Globus pallidus (tissue), 1 donor: ENCODE data around the gene BEST3.
"Not testable (repeated sequence)": the region's sequence is repeated elsewhere in the genome, so short reads cannot be mapped to it uniquely, and the experiment has no call there.

ENCODE experiments used
- DNase-seq: peaks from one replicate; pipeline ENCODE4 v3.0.0-alpha.2; 2015; ENCODE audit warnings: low spot score

The BEST3 gene

DNA sequence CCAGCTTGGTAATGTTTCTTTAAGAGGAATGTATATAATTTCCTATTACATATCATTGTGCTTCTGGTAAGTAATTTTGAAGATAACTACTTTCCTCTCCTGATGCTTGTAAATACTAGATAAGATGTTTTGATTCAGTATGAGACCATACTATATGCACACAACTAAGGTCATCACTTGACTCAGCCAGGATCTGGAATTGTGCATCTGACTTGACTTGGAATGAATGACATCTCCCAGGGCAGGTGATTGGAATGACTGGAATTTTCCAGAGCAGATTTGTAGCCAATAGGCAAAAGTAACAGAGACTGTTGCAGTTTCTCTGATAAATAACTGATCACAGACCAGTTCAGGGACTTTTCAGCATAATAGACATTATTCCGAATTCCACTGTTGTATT is 11.1 kb downstream of the BEST3 start:
- no peak for DNase-seq

DNA sequence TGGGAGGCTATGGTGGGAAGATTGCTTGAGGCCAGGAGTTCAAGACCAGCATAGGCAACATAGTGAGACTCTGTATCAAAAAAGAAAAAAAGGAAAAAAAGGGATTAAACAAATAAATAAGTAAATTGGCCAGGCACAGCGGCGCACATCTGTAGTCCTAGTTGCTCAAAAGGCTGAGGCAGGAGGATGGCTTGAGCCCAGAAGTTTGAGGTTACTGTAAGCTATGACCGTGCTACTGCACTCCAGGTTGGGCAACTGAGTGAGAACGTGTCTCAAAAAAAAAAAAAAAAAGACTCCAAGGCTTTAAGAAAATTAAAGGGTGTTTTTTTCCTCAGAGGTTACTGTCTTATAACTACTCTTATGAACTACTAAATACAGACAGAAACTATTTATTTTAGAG is 11.7 kb downstream of the BEST3 start:
- no peak for DNase-seq

DNA sequence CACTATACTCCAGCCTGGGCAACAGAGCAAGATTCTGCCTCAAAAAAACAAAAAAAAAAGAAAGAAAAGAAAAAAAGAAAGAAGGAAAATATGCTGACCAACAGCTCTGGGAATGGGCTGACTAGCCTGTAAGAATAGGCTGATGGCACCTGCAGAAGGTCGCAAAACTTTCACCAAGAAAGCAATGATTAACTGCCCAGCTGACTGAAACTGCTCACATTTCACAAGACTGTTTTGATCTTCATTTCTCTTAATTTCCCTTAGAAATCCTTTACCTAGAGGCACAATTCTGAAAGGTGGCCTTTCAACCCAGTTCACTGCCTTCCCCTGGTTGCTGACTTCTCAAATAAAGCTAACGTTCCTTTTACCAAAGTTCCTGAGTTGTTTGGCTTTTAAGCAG is 12.4 kb downstream of the BEST3 start:
- DNase-seq, result no peak

DNA sequence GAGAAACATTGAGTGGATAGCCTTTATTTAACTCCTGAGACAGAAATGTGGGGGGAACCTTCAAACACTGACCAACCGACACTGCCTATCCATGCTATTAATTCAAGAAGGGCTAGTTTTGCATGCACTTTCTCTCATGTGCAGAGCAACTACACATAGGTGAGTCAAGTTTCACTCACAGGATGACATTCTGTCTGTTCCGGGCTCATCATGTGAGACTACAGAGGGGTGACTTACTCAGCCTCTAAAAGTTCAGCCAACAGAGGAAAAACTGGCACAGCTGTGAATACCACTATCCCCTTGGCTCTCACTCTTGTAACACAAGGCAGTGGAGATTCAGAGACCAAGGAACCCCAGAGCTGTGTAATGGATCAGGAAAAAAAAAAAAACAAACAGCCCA is 13.3 kb downstream of the BEST3 start:
- no peak for DNase-seq

DNA sequence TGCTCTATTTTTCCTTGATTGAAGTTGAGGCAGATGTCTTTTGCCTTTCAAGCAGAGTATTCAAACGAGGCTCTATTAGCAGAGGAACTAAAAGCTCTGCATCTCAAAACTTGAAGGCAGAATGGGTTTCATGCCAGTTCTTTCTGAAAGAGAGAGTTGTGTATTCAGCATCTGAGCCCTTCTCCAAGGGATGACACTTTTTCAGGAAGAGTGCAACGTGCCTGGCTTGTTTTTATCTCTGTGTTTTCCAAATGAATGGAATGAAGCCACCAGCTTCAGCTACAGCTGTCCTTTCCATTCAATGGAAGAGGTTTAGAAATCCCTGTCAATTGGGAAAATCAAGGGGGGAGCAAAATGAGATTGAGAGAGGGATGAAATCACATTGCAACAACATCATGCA is 14.6 kb downstream of the BEST3 start:
- peak; percentile 42 for DNase-seq

DNA sequence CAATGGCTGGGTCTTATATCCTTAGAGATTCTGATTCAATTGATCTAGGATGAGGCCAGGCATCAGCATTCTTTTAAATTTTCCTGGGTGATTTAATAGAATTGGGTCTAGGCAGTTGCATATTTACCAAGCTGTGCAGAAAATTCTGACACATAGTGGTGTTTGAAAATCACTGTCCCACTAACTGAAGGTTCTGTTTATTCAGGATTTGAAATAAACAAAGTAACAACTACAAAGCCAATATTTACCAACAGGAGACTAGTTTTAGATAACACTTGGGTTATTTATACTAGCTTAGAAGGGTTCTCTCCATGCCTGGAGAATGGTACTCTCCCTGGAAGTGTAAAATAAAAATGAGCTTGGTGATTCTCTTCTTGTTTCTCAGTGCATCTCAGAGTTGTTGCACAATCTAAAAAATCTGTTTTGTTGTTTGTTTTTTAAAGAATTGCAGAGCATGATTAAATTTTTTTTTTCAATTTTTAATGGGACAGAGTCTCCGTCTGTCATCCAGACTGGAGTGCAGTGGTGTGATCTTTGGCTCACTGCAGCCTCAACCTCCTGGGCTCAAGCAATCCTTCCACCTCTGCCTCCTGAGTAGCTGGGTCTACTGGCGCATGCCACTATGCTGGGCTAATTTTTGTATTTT is 16.9 kb downstream of the BEST3 start:
- DNase-seq, result no peak

DNA sequence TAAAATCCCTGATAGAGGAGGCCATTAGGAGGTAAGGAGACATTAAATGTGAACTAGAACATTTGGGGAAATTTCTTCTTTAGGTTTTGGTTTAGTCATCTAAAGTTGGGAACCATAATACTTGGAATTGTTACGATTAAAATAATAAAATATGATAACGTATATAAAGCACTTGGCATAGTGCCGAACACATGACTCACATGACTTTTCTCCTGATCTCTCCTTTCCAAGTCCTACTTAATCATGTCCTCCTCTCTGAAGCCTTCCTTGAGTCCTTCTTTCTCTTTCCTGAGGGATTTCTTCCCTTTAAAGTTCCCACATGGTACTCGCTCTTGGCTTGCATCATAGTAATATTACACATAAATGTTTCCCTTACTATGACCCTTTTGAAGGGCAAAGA is 20.0 kb downstream of the BEST3 start:
- no peak for DNase-seq

DNA sequence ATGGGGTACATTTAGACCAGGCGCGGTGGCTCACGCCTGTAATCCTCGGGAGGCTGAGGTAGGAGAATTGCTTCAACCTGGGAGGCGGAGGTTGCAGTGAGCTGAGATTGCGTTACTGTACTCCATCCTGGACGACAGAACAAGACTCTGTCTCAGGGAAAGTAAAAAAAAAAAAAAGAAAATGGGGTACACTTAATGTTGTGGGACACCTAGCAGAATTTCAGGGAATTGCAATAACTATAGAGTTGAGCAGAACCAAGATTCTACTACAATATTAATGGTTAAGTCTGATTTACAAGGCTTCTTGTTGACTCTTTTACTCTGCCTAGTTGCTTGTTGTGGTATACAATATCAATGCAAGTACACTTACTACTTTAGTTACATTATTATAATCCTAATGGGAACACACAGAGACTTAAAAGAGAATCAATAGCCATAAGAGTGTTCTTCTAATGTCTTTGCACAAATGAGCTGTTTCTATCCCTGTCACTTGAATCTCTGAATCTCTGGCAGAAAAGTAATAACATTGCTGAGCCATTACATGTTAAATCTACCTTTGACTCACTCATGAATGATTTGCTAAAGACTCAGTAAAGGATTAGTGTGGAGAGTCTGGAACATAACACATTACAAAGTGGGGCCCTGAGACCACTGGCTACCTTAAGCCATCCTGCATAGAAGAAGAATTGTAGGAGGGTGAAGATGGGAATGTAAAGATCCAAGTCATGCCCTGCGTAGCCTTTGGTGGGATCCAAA is 22.7 kb downstream of the BEST3 start:
- DNase-seq, result no peak

DNA sequence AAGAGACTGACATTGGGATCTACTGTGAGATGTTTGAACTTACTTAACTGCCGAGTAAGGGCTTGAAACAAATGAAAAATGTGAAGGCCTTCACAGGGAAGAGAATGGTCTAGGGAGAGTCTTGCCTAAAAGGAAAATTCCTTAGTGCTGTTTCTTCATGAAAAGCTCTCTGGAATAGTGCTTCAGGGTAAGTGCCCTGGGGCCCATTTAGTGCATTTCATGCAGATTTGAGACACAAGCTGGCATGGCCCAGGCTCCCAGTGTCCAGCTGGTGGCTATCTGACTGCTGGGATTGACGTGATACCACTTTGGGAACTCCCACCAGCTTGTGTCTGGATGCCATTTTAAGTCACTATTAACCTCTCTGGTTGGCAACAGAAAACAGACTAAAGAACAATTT is 26.9 kb downstream of the BEST3 start:
- no peak for DNase-seq

DNA sequence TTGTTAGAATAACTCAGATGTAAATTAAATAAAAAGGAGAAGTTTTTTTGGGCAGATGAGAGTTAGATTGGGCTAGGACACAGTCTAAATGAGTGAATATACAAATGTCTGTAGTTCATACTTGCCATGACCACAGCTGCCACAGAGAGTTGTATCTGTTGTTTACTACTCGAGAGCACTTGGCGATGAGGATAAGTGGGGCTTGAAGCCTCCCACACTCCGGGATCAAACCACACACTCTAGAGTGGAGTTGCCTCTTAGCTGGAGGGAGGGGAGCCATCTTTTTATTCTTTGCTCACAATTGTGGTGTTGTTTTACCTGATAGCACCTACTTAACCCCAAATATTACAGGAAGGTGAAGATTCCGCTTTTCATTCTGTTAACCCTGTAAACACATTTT is 27.5 kb downstream of the BEST3 start:
- DNase-seq, result no peak

DNA sequence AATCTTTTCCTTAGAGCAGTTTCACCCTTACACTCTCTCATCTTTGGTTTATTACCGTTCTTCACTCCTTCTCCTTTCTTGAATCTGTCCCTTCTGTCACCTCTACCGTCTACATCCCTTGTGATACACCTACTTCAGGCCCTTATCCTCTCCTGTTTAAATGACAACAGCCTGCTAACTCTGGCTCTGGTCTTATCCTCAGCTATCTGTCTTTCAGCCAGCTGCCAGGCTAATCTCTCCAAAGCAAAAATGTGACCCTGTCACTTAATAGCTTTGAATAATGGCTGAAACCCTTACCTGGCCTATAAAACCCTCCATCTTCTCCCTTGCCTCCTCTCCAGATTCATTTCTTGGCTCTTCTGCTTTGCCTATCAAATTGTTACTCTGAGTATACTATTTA is 32.3 kb downstream of the BEST3 start:
- DNase-seq, result no peak

DNA sequence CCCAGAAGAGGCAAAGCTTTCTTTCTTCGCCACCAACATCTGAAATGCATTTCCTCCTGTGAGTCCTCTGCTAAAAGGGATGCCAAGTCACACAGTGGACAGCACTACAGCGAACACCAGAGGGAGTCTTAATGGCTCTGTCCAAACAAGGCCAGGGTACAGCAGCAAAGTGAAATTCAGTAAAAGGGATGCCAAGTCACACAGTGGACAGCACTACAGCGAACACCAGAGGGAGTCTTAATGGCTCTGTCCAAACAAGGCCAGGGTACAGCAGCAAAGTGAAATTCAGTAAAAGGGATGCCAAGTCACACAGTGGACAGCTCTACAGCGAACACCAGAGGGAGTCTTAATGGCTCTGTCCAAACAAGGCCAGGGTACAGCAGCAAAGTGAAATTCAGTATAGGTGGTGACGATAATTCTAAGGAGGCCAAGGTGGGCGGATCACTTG is 34.1 kb downstream of the BEST3 start:
- DNase-seq, result not testable (repeated sequence)

DNA sequence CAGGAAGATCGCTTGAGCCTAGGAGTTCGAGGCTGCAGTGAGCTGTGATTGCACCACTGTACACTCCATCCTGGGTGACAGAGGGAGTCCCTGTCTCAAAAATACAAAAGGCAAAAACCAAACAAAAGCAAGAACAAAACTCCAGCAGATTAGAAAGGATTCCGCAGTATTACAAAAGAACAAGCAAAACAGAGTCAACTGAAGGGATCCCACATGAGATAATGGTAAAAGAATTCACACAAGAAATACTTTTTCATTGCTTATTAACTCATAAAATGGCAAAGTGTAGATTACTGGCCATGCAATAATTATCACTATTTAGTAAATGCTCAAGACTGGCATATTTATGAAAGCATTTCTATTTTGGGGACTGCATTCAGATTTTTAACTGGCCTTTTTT is 35.4 kb downstream of the BEST3 start:
- no peak for DNase-seq

DNA sequence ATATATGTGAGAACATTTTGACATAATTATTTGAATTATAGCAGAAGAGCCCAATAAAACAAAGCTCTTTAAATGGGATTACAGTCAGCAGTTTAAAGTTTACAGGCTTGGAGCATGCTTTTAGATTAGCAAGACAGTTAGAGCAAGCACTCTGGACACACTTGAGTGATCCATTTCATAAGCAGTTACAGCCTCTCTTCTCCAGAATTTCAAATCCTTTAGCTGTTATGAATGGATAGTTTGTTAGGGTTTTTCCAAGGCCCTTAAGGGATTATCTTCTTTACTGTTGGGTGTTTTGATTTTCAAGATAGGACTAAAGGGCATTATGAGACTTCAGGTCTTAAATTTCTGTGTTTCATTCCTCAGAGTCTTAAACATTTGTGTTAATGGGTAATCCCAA is 36.3 kb downstream of the BEST3 start:
- DNase-seq, result no peak

DNA sequence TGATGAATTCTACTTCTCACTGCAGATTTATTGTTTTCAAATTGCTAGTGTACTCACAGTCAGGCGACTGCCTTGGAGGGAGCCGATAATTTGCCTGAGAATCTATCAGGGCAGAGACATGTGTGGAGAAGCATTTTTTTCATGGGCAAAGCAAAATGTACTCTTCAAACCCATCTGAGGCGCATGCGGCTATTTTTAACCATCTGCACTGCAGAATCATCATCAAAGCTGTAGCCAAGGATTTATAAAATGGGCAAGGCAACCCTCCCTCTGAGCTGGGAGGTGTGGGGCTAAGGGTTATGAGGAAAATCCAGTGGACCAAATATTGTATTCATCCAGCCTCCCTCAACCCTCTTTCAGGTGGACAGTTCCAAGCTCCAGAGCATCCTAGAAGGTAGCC is 37.7 kb downstream of the BEST3 start:
- DNase-seq, result no peak

DNA sequence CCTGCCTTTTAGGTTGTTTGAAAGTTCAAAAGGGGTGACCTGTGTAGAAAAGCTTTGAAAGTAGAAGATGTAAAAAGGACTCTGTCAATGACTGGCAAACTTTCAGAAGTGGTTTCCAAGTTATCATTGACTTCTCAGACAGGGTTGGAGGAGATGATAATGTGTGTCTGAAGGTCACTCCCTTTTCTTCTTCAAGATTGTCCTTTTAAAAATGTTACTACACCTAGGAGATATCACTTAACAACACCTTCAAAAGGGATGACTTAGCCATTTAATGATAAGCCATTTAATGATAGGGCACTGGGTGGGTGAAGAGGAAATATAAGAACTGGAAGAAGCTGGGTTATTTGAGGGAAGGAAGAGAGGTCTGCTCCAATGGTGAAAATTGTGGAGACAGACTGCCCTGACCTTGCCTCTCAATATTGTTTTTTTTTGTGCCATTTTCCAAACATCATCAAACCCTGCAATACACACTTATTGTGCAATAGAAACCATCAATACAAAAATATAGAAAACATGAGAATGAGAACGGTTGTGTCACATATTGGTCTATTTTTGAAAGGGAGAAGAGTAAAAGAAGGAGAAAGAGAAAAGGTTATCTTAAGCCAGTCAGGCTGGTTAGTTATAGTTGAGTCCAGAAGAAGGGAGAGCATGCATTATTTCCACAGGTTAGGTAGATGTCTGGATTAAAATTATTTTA is 38.8 kb downstream of the BEST3 start:
- no peak for DNase-seq

DNA sequence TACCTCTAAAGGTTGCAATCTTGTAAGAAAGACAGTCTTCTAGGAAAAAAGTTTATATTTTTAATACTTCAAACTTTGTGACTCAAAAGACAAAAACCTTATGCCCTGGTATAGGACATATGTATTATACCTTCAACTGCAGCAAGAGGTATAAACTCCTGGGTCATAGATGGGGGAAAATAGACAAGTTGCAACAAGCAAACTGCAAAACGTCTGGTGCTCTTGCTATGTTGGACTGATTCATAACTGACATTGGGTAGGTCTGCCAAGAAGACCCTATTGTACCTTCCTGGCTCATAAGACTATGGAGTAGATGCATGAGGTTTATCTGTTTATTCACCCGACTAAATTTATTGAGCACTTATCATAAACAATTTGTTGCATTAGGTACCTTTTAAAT is 40.9 kb downstream of the BEST3 start:
- DNase-seq, result no peak

DNA sequence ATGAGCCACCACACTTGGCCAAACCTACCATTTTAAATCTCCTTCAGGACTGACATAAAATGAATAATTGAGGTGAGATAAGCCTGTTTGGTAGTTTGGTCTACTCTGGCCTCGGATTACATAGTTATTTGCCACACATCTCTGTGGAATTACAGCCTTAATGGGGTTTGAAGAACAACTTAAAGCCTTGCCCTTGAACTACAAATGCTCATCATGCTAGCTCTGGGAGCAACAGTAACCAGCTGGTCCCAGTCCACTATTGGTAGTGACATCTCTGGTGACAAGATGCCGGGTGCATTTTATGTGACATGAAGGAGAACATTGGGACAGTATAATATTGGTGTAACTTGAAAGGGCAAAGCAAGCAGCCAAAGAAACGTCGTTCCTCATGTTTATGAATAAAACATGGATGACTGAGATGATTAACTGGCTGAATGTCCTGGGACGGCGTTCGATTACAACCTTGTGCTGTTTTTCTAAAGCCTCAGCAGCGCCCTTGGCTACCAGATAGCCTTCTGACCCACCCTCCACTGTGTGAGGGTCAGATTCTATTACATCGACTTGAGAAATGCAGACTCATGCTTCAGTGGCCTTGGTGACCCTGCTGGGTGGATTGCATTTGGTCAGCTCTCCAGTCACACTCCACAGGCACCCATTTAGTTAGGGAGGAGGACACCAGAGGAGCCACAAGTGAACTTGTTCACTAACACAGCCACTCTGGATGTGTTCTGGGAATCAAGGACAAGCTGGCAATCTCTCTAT is 41.5 kb downstream of the BEST3 start:
- no peak for DNase-seq

DNA sequence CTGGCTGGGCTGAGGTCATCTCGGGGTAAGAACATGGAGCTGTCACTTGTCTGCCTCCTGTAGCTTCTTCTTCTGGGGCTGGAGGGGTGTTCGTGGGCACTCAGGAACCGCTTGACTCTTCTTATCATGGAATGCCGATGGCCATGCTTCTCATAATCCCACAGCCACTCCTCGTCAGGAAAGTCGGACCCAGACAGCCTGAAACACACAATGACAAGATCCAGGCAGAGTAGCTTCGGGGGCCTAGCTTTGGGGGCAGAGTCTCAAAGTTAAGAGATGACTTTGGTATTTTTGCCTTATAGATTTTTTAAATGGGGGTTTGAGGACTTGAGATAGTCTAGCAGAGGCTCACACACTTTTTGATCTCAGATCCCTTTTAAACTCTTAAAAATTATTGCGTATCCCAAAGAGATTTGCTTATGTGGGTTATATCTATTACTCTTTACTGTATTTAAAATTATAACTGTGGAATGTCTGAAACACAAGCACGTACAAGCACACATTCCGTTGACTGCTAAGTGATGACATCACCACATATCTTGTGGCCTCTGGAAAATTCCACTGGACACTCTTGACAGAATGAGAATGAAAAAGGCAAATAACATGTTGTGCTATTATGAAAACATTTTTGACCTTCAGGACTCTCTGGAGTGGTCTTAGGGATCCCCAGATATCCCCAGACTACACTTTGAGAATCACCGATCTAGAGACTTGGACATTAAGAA is 43.3 kb downstream of the BEST3 start:
- no peak for DNase-seq

DNA sequence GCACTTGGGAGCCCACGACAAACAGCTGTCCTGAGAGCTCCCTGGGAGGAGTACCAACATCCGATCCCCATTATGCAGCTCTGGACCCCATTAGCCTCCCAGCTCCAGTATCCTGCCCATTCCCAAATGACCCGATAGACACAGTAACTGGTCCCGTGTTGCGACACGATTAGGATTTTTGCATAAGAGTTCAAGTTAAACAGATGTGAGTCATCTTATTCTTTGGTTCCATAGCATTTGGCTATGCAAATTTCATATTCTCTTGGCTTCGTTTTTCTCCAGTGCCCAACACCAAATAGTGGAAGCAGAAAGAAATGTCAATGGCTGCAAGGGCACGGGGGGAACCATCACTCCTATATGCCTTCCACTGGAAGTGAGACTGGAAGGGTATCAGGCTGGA is 45.4 kb downstream of the BEST3 start:
- no peak for DNase-seq

DNA sequence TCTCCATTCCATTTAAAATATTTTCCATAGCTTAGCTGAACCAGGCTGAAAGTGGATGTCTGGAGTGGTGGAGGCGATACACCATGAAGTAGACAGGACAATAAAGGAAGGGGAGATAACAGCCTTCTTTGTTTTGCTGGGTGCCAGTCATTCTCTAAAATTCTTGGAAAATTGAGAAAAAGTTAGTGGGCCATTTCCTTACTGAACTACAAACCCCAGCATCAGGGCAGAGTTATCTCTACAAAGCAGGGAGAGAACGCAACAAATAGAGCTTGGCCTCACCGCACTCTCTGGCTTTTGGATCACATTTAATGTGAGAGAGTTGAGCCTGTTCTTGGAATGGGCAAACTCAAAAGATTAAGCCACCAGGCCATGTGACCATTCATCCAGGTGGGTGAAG is 47.2 kb downstream of the BEST3 start:
- no peak for DNase-seq

DNA sequence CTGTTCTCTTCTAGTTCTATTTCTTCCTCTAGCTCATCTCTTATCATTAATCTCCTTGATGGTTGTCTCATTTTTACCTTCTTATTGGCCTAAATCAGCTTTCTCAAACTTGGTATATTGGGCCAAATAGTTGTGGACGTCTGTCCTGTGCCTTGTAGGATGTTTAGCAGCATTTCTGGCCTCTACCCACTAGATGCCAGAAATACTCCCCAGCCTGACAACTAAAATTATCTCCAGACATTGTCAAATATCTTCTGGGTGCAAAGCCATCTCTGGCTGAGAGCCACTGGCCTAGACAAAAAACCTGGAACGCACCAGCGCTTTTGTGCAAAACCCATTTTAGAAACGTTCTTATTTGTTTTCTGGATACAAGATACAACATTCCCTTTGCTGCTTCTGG is 49.6 kb downstream of the BEST3 start:
- DNase-seq, result no peak
